ENCODE measurements around the gene NTRK2. TPM values are rescaled to one million over a fixed set of nuclear protein-coding genes. Genes with fewer than 3 reads are reported as not detected.
"Not testable (repeated sequence)": the region's sequence is repeated elsewhere in the genome, so short reads cannot be mapped to it uniquely, and the experiment has no call there.

NTRK2 gene
- total RNA-seq, 1 donor from 2014 or later: 266 TPM

GRCh38 chr9:85025638-85026037 is 356.1 kb downstream of the NTRK2 start:
- no peak for DNase-seq

DNA sequence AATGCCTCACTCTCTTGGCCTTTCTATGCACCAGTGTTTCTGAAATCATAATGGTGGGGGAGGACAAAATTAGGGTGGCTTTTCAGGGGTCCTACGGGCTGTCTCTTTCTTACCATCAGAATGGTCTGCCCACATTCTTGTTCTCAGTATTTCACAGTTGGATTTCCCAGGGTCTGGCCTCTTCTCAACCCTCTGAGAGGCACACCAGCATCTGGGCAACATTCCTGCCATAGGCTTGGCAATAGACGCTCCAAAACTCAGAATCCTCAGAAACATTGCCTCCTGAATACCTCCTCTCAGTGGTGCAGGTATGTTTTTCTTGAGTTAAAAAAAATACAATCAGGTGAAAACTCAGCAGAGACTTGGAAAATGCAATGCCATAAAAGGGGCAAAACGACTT is 358.3 kb downstream of the NTRK2 start:
- DNase-seq: no peak

DNA sequence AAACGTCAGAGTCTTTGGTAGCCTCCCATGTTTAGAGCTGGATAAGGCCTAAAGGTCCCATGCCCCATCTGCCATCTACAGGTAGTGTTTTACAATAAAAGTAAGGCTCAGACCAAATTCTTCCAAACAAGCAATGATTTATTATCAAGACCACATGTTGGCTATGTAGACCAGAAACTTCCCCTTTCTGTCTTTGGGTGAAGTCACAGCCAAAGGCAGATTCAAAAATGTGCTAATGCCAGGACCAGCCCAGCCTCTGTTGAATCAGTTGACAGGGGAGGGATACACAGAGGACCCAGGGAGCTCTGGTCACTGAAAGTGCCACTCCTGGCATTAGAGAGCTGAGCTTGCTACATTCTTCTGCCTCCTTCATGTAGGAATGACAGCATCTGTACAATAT is 360.8 kb downstream of the NTRK2 start:
- DNase-seq: no peak

DNA sequence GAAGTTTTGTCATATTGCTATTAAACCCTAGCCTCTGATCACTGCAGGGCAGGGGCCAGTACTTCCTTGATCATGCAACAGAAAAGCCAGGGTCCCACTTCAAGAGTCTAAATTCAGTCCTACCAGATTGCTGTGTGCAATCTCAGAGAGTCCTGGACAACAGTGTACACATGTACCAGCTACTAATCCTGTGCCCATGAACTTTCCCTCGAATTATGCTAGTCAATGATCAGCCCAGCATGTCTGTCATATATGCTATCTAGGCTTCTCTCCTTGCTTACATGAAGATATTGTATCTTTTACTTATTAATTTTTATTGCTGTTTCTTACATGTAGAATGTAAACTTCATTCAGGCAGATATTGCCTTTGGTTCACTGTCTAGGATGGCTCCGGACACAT is 367.0 kb downstream of the NTRK2 start:
- no peak for DNase-seq

- peak; percentile 20 for DNase-seq
These were observed 368.5 kb downstream of the NTRK2 start for GRCh38 chr9:85038061-85038460.

GRCh38 chr9:85038824-85039608 is 369.5 kb downstream of the NTRK2 start:
- DNase-seq: peak; percentile 55

DNA sequence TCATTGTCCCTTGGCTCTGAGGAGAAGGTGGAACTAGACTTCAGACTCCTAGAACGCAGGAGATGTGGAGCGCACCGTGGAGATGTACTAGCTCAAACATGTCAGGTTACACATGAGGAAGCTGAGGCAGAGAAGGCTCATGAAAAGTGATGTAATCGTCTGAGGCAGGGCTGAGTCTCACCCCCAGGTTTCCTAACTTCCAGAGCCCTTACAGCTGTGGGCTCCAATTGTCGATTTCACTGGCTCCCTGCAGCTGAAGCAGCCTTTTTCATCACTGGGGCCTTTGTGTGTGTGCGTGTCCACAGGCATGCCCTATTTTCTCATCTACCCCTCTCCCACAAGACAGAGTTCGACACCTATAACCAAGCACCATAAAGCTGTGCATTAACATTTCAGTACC is 370.6 kb downstream of the NTRK2 start:
- DNase-seq: peak; percentile 15

- peak; percentile 68 for DNase-seq
These were observed 371.4 kb downstream of the NTRK2 start for GRCh38 chr9:85040821-85041465.

GRCh38 chr9:85041466-85042137 is 372.1 kb downstream of the NTRK2 start:
- no peak for DNase-seq

- DNase-seq: peak; percentile 22
These were observed 373.6 kb downstream of the NTRK2 start for GRCh38 chr9:85042981-85043647.

- DNase-seq: no peak
These were observed 375.7 kb downstream of the NTRK2 start for GRCh38 chr9:85045271-85045670.

- no peak for DNase-seq
These were observed 376.9 kb downstream of the NTRK2 start for GRCh38 chr9:85046475-85046874.

DNA sequence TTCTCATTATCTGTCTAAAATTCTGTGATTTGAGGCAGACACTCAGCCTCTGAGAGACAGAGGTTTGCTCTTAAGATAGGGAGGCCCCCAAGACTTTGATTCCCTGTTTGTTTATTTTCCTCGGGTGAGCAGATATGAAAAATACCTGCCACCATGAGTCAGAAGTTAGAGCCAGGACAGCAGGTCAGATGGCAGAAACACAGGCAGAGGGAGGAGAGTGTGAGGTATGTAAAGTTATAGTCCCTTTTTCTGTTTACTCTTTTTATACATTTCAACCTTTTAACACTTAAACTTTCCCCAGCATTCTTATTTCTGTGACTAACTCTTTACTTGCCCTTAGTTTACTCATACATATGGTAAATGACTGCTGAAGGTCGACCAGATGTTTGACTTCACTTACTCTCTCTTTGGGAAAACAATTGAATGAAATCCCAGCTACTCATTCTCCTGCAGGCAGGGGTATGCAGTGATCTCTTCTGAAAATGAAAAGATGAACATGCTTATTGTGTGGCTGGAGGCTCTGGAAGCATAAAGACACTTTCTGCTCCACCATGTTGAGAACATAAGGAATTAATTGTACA is 383.8 kb downstream of the NTRK2 start:
- DNase-seq: no peak

GRCh38 chr9:85054017-85054416 is 384.5 kb downstream of the NTRK2 start:
- no peak for DNase-seq

GRCh38 chr9:85055506-85056202 is 386.1 kb downstream of the NTRK2 start:
- DNase-seq: no peak

DNA sequence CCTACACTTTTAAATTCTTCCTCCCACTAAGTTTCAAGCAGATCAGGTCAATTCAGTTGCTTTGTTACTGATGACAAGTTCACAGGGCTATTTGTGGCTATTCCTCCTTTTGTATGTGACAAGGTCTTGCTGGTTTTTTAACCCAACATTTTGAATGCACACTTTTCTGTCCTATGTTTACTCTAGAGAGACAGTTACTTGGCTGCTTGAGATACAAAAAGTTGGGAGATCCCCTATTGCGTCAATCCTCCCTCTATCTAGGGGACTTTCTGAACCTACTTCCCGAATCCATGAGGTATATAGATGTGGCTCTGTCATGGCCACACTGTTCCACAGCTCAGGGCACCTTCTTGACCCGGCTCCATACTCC is 386.7 kb downstream of the NTRK2 start:
- DNase-seq: no peak

DNA sequence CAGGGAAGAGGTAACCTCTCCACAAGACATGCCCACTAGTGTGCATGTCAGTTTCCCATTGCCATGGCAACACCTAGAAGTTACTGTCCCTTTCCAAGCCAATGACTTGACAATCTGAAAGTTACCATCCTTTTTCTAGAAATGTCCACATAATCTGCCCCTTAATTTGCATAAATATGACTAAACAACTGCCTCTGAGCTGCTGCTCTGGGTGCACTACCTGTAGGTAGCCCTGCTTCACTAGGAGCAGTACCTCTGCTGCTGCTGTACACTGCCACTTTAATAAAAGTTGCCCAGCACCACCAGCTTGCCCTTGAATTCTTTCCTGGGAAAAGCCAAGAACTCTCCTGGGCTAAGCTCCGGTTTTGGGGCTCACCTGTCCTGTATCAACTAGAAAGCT is 392.4 kb downstream of the NTRK2 start:
- no peak for DNase-seq

GRCh38 chr9:85062385-85063022 is 393.0 kb downstream of the NTRK2 start:
- no peak for DNase-seq

GRCh38 chr9:85064811-85065371 is 395.4 kb downstream of the NTRK2 start:
- no peak for DNase-seq

- DNase-seq: no peak
These were observed 398.3 kb downstream of the NTRK2 start for GRCh38 chr9:85067792-85068191.

DNA sequence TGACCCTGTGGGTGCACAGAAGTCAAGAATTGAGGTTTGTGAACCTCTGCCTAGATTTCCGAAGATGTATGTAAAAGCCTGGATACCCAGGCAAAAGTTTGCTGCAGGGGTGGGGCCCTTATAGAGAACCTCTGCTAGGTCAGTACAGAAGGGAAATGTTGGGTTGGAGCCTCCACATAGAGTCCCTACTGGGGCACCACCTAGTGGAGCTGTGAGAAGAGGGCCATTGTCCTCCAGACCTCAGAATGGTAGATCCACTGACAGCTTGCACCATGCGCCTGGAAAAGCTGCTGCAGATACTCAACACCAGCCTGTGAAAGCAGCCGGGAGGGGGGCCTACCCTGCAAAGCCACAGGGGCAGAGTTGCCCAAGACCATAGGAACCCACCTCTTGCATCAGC is 399.9 kb downstream of the NTRK2 start:
- not testable (repeated sequence) for DNase-seq

All from occipital lobe (tissue), 2 donors.